ENCODE results near the gene REEP1. TPM values are rescaled to one million over a fixed set of nuclear protein-coding genes. Genes with fewer than 3 reads are reported as not detected.

The REEP1 gene
- total and polyA plus RNA-seq, 2 donors = 0.38 to 1.3 TPM

DNA sequence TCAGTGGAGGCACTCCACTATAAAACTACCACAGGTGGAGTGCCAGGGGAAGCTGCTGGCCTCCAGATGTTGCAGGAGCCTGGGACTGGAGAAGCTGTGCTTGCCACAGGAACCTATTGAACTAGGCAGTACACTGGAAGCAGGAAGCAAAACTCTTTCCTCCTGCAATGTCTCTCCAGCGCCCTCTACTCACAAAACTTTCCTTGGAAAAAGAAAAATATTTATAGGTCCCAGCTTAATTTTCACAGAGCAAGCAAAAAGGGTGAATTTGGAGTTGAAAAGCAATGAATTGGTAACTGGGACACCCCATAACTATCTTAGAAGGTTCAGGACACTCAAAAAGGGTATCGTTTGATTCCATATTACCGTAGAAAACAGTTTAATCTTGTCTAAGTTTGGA, 33.2 kb upstream of the REEP1 start:
- no peaks in the 10 kb centered on the region for H3K27me3 ChIP-seq (ENCODE audit: control insufficient read depth in 2 of 2, insufficient read depth in 1 of 2, low read length in 1 of 2)
- H3K4me1 ChIP-seq (ENCODE audit: control insufficient read depth in 2 of 2, insufficient read depth in 2 of 2, low read length in 2 of 2) = peaks cover 3 to 9% of the 10 kb centered on the region in 2 donors
- no peak overlapping the region for H3K4me3 ChIP-seq (ENCODE audit: low read length in 2 of 2)
- no peaks in the 10 kb centered on the region for H3K36me3 ChIP-seq (ENCODE audit: control insufficient read depth in 2 of 2, insufficient read depth in 2 of 2, low read length in 1 of 2)
- no peak for DNase-seq (ENCODE audit: low read depth in 6 of 9, low spot score in 9 of 9)
- H3K27ac ChIP-seq (ENCODE audit: low read depth in 1 of 2, low read length in 1 of 2) = no peak overlapping the region
- H3K9me3 ChIP-seq (ENCODE audit: control insufficient read depth in 2 of 2, insufficient read depth in 1 of 2, low read length in 1 of 2) = peaks cover 0 to 4% of the 10 kb centered on the region in 2 donors
- 97% methylated on average over 3 of the region's 3 CpGs for WGBS

DNA sequence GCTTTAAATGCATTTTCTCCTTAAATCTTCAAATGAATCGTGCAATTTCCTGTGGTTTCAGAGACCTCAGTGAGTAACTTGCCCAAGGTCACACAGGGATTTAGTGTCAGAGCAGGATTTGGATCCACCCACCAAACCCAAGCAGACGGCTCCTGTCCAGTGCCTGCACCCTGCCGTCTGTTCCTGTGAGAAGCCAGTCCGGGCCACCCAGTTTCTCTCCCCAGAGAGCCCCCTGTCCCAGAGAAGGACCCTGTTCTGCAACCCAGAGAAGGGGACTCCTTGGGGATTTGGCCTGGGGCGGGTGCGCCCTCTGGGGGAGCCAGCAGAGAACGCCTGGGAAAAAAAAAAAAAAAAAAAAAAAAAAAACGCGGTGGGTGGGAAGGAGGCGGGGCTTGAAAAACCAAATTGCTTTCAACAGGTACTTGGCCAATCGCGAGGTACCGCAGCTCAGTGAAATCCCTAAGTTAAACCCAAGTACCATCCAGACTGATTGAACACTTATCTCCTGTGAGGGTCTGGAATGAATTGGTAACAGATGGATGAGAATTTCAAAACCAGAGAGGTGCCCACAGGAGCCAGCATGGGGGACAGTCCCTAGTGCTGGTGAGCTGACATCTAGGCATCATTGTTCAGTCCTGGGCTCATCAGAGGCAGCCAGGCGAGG, 30.9 kb upstream of the REEP1 start:
- Histone ChIP-seq H3K9me3 (ENCODE audit: control insufficient read depth in 2 of 2, insufficient read depth in 1 of 2, low read length in 1 of 2) (peaks cover 0 to 4% of the 10 kb centered on the region in 2 donors), H3K4me1 (ENCODE audit: control insufficient read depth in 2 of 2, insufficient read depth in 2 of 2, low read length in 2 of 2) (peaks cover 3 to 9% of the 10 kb centered on the region in 2 donors), H3K27me3 (ENCODE audit: control insufficient read depth in 2 of 2, insufficient read depth in 1 of 2, low read length in 1 of 2) (no peaks in the 10 kb centered on the region), H3K4me3 (ENCODE audit: low read length in 2 of 2) (no peak overlapping the region), H3K36me3 (ENCODE audit: control insufficient read depth in 2 of 2, insufficient read depth in 2 of 2, low read length in 1 of 2) (no peaks in the 10 kb centered on the region), H3K27ac (ENCODE audit: low read depth in 1 of 2, low read length in 1 of 2) (no peak overlapping the region)
- 16% methylated on average over 14 of the region's 14 CpGs for WGBS
- peak in 7 of 9 donors; percentile 29 to 76 (median 41) for DNase-seq (ENCODE audit: low read depth in 6 of 9, low spot score in 9 of 9)

DNA sequence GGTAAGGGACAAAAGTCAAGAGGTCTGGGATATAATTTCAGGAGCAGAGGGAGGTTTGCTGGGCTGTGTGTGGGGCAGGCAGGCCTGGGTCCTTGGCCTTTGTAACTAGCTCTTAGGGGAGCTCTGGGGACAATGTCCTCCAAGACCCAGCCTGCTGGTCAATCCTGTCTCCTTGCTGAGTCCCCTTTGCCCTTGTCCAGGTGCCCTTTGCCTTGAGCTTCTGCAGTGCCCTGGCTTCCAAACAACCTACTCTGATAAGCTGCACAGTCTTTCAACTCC, 30.0 kb upstream of the REEP1 start:
- peaks cover 0 to 4% of the 10 kb centered on the region in 2 donors for H3K9me3 ChIP-seq (ENCODE audit: control insufficient read depth in 2 of 2, insufficient read depth in 1 of 2, low read length in 1 of 2)
- peaks cover 3 to 9% of the 10 kb centered on the region in 2 donors for H3K4me1 ChIP-seq (ENCODE audit: control insufficient read depth in 2 of 2, insufficient read depth in 2 of 2, low read length in 2 of 2)
- H3K4me3 ChIP-seq (ENCODE audit: low read length in 2 of 2) = no peak overlapping the region
- no peaks in the 10 kb centered on the region for H3K27me3 ChIP-seq (ENCODE audit: control insufficient read depth in 2 of 2, insufficient read depth in 1 of 2, low read length in 1 of 2)
- H3K27ac ChIP-seq (ENCODE audit: low read depth in 1 of 2, low read length in 1 of 2) = no peak overlapping the region
- no peak for DNase-seq (ENCODE audit: low read depth in 6 of 9, low spot score in 9 of 9)
- no peaks in the 10 kb centered on the region for H3K36me3 ChIP-seq (ENCODE audit: control insufficient read depth in 2 of 2, insufficient read depth in 2 of 2, low read length in 1 of 2)

DNA sequence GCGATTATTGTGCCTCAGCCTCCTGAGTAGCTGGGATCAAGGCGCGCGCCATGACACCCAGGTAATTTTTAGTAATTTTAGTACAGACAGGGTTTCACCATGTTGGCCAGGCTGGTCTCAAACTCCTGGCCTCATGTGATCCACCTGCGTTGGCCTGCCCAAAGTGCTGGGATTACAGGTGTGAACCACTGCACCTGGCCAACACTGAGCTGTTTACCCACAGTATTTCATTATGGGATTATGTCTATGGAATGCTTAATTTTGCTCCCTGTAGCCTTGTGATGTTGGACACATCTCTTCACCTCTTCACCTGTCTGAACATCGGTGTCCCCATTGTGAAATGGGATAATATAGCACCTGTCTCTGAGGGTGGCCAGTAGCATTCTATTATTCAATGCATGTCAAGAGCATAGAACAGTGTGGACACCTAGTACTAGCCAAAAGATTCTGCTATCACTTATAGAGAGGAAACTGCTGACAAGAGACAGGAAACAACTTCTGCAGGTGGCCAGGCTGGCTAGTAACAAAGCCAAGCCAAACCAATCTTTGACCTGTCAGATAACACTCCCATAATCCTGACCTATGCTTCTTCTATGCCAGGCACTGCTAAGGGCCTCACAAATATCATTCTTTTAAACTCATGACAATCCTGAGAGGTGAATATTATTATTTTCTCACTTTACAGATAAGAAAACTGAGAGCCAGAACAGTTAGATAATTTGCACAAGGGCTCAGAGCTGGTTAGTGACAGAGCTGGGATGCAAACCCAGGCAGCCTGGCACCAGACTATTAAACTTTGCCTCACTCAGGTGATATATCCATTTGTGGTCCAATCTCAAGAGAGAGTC, 29.4 kb upstream of the REEP1 start:
- Histone ChIP-seq H3K4me3 (ENCODE audit: low read length in 2 of 2) (no peak overlapping the region), H3K36me3 (ENCODE audit: control insufficient read depth in 2 of 2, insufficient read depth in 2 of 2, low read length in 1 of 2) (no peaks in the 10 kb centered on the region), H3K9me3 (ENCODE audit: control insufficient read depth in 2 of 2, insufficient read depth in 1 of 2, low read length in 1 of 2) (peaks cover 0 to 4% of the 10 kb centered on the region in 2 donors), H3K27me3 (ENCODE audit: control insufficient read depth in 2 of 2, insufficient read depth in 1 of 2, low read length in 1 of 2) (no peaks in the 10 kb centered on the region), H3K4me1 (ENCODE audit: control insufficient read depth in 2 of 2, insufficient read depth in 2 of 2, low read length in 2 of 2) (peaks cover 3 to 9% of the 10 kb centered on the region in 2 donors), H3K27ac (ENCODE audit: low read depth in 1 of 2, low read length in 1 of 2) (no peak overlapping the region)
- no peak for DNase-seq (ENCODE audit: low read depth in 6 of 9, low spot score in 9 of 9)
- 89% methylated on average over 6 of the region's 6 CpGs for WGBS

DNA sequence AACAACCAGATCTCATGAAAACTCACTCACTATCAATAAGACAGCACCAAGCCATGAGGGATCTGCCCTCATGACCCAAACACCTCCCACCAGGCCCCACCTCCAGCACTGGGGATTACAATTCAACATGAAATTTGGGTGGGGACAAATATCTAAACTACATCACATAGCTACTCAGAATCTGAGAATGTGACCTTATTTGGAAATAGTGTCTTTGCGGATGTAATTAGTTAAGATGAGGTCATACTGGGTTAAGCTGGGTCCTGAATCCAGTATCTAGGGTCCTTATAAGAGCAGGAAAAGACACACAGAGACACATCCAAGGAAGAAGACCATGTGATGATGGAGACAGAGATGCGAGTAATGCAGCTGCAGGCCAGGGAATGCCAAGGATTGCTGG, 27.5 kb upstream of the REEP1 start:
- no peak for DNase-seq (ENCODE audit: low read depth in 6 of 9, low spot score in 9 of 9)
- H3K4me1 ChIP-seq (ENCODE audit: control insufficient read depth in 2 of 2, insufficient read depth in 2 of 2, low read length in 2 of 2) = peaks cover 3 to 9% of the 10 kb centered on the region in 2 donors
- no peaks in the 10 kb centered on the region for H3K9me3 ChIP-seq (ENCODE audit: control insufficient read depth in 2 of 2, insufficient read depth in 1 of 2, low read length in 1 of 2)
- H3K27ac ChIP-seq (ENCODE audit: low read depth in 1 of 2, low read length in 1 of 2) = no peak overlapping the region
- WGBS = 96% methylated on average over 2 of the region's 2 CpGs
- no peaks in the 10 kb centered on the region for H3K36me3 ChIP-seq (ENCODE audit: control insufficient read depth in 2 of 2, insufficient read depth in 2 of 2, low read length in 1 of 2)
- no peak overlapping the region for H3K4me3 ChIP-seq (ENCODE audit: low read length in 2 of 2)
- H3K27me3 ChIP-seq (ENCODE audit: control insufficient read depth in 2 of 2, insufficient read depth in 1 of 2, low read length in 1 of 2) = no peaks in the 10 kb centered on the region

DNA sequence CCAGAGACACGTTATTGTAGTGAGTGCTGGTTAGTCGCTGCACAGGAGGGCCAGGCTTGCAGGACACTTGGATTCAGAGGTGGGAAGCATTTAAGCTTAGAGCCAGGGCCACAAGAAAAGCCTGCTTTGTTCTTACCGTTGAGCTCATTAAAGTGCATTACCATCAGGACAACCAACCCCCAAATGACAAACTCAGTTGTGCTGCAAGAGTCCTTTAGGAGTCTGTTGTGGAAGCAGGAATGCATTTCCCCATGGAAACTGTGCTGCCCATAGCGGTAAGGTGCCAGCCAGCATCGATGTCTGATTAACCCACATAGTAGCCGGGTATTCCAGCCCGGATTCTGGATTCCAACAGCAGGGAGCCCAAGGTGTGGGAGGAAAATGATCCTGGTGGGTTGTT, 23.4 kb upstream of the REEP1 start:
- H3K27me3 ChIP-seq (ENCODE audit: control insufficient read depth in 2 of 2, insufficient read depth in 1 of 2, low read length in 1 of 2) = no peaks in the 10 kb centered on the region
- no peaks in the 10 kb centered on the region for H3K9me3 ChIP-seq (ENCODE audit: control insufficient read depth in 2 of 2, insufficient read depth in 1 of 2, low read length in 1 of 2)
- 82% methylated on average over 7 of the region's 7 CpGs for WGBS
- H3K27ac ChIP-seq (ENCODE audit: low read depth in 1 of 2, low read length in 1 of 2) = no peak overlapping the region
- no peaks in the 10 kb centered on the region for H3K4me1 ChIP-seq (ENCODE audit: control insufficient read depth in 2 of 2, insufficient read depth in 2 of 2, low read length in 2 of 2)
- H3K4me3 ChIP-seq (ENCODE audit: low read length in 2 of 2) = no peak overlapping the region
- no peaks in the 10 kb centered on the region for H3K36me3 ChIP-seq (ENCODE audit: control insufficient read depth in 2 of 2, insufficient read depth in 2 of 2, low read length in 1 of 2)
- no peak for DNase-seq (ENCODE audit: low read depth in 6 of 9, low spot score in 9 of 9)

DNA sequence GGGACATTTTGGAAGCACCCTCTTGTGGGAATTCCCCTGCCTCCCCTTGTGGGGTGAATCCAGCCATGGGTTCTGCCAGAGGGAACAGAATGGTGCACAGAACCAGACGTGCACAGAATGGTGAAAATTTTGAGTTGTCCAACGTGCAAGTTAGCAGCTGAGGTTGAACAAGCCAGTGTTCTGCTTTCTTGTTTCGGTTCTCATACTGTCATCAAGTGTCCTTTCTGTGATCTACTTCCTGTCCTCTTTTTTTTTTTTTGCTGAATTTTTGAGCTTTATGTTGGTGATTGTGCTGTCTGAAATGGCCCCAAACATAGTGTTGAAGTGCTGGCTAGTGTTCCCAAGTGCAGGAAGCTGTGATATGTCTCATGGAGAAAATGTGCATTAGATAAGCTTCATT, 21.5 kb upstream of the REEP1 start:
- Histone ChIP-seq H3K4me1 (ENCODE audit: control insufficient read depth in 2 of 2, insufficient read depth in 2 of 2, low read length in 2 of 2) (no peaks in the 10 kb centered on the region), H3K27me3 (ENCODE audit: control insufficient read depth in 2 of 2, insufficient read depth in 1 of 2, low read length in 1 of 2) (peaks cover 0 to 3% of the 10 kb centered on the region in 2 donors), H3K4me3 (ENCODE audit: low read length in 2 of 2) (no peak overlapping the region), H3K9me3 (ENCODE audit: control insufficient read depth in 2 of 2, insufficient read depth in 1 of 2, low read length in 1 of 2) (no peaks in the 10 kb centered on the region), H3K27ac (ENCODE audit: low read depth in 1 of 2, low read length in 1 of 2) (no peak overlapping the region), H3K36me3 (ENCODE audit: control insufficient read depth in 2 of 2, insufficient read depth in 2 of 2, low read length in 1 of 2) (no peaks in the 10 kb centered on the region)
- DNase-seq (ENCODE audit: low read depth in 6 of 9, low spot score in 9 of 9) = no peak
- 77% methylated on average over 3 of the region's 3 CpGs for WGBS

DNA sequence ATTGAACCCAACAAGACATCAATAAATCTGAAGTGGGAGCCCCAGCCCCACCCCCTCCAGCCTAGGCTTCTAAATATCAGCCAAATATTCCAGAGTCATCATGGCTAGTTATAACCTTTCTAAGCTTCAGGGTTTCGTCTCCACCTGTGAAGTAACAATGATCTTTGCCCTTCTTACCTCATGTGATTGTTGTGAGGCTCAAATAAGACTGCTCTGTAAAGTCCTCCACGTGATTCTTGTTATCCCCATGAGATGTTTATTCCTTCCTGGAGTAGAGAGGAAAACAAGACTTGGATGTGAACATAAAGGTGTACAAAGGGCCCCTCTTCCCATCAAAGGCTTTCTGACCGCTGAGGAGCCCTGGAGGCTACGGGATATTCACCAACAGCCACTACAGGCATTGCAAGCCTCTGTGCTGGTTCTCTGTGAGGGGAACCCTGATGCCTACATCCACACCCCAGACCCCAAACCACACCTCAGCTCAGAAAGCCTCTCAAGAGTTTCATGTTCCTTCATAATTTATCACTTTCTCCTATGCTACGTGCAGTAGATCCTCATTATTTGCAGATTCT, 20.1 kb upstream of the REEP1 start:
- 90% methylated on average over 5 of the region's 5 CpGs for WGBS

DNA sequence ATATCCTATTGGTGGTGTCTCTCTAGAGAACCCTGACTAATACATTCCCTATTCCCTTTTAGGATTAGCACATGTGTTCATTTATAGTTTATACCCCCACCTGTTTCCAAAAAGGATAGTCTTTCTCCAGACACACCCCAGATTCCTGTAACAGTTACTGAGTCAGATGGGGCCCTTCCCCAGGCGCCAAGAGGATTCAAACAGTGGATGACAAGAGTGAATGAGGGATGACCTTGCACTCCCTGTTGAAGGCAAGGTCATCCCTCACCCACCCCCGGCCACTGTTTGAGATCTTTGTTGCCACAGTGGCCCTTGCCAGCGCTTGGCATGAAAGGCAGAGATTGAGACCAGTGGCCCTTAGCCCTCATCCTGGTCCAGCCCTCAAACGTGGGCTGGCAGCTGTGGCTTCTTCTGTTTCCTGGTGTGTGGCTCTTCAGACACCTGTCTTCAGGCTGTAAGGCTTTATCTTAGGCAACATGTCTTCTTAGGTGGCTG, 15.3 kb upstream of the REEP1 start:
- Histone ChIP-seq H3K4me1 (ENCODE audit: control insufficient read depth in 2 of 2, insufficient read depth in 2 of 2, low read length in 2 of 2) (no peaks in the 10 kb centered on the region), H3K9me3 (ENCODE audit: control insufficient read depth in 2 of 2, insufficient read depth in 1 of 2, low read length in 1 of 2) (no peaks in the 10 kb centered on the region), H3K27ac (ENCODE audit: low read depth in 1 of 2, low read length in 1 of 2) (no peak overlapping the region), H3K27me3 (ENCODE audit: control insufficient read depth in 2 of 2, insufficient read depth in 1 of 2, low read length in 1 of 2) (peaks cover 0 to 16% of the 10 kb centered on the region in 2 donors), H3K36me3 (ENCODE audit: control insufficient read depth in 2 of 2, insufficient read depth in 2 of 2, low read length in 1 of 2) (no peaks in the 10 kb centered on the region), H3K4me3 (ENCODE audit: low read length in 2 of 2) (no peak overlapping the region)
- DNase-seq (ENCODE audit: low read depth in 6 of 9, low spot score in 9 of 9) = no peak
- WGBS = 72% methylated on average over 4 of the region's 4 CpGs

More for the DNA sequence above, 20.1 kb upstream of the REEP1 start:
- Histone ChIP-seq H3K27me3 (ENCODE audit: control insufficient read depth in 2 of 2, insufficient read depth in 1 of 2, low read length in 1 of 2) (peaks cover 0 to 5% of the 10 kb centered on the region in 2 donors), H3K27ac (ENCODE audit: low read depth in 1 of 2, low read length in 1 of 2) (no peak overlapping the region), H3K4me1 (ENCODE audit: control insufficient read depth in 2 of 2, insufficient read depth in 2 of 2, low read length in 2 of 2) (no peaks in the 10 kb centered on the region), H3K36me3 (ENCODE audit: control insufficient read depth in 2 of 2, insufficient read depth in 2 of 2, low read length in 1 of 2) (no peaks in the 10 kb centered on the region), H3K9me3 (ENCODE audit: control insufficient read depth in 2 of 2, insufficient read depth in 1 of 2, low read length in 1 of 2) (no peaks in the 10 kb centered on the region), H3K4me3 (ENCODE audit: low read length in 2 of 2) (no peak overlapping the region)
- DNase-seq (ENCODE audit: low read depth in 6 of 9, low spot score in 9 of 9) = no peak
